K562 (cell line): ENCODE results near the gene E2F1. TPM values are rescaled to one million over a fixed set of nuclear protein-coding genes. Genes with fewer than 3 reads are reported as not detected.

Experiments
- C11orf30 ChIP-seq: fragments of 450-650 bp; IDR thresholded peaks from 2 replicates; pipeline ENCODE4 v1.6.1; 2016; ENCODE audit warnings: low read depth, mild to moderate bottlenecking
- CHD1 ChIP-seq: fragments of 200-600 bp; sonication (generic); IDR thresholded peaks from one replicate; pipeline ENCODE4 v1.6.1; 2012; ENCODE audit warnings: mild to moderate bottlenecking, moderate library complexity, low read length, inconsistent platforms
- CREB1 ChIP-seq, 2 experiments: sonication (generic) in 1 of 2; formaldehyde crosslinking in 1 of 2; IDR thresholded peaks; 2 replicates each; pipeline versions ENCODE4 v1.6.1 to v1.8.0; 2012 to 2022; ENCODE audit warnings: inconsistent platforms in 1 of 2, mild to moderate bottlenecking in 1 of 2, missing genetic modification reagents in 1 of 2, moderate library complexity in 1 of 2
- CREM ChIP-seq: IDR thresholded peaks from 2 replicates; pipeline ENCODE4 v1.6.1; 2014; ENCODE audit warnings: antibody characterized with exemption, low read depth
- DACH1 ChIP-seq: fragments of 450-650 bp; IDR thresholded peaks from 2 replicates; pipeline ENCODE4 v1.6.1; 2018; ENCODE audit not compliant: partially characterized antibody
- HDAC1 ChIP-seq, 2 experiments: fragments of 450-650 bp; IDR thresholded peaks; 2 replicates each; pipeline ENCODE4 v1.6.1; 2016 to 2017; ENCODE audit warnings: inconsistent platforms in 1 of 2, mild to moderate bottlenecking in 1 of 2, moderate library complexity in 1 of 2
- LEF1 ChIP-seq: fragments of 450-650 bp; IDR thresholded peaks from 2 replicates; pipeline ENCODE4 v1.6.1; 2016; ENCODE audit warnings: mild to moderate bottlenecking
- MAX ChIP-seq: sonication (generic); formaldehyde crosslinking; IDR thresholded peaks from 2 replicates; pipeline ENCODE4 v1.9.0; 2022; ENCODE audit warnings: mild to moderate bottlenecking, missing genetic modification reagents
- MEIS2 ChIP-seq: fragments of 450-650 bp; IDR thresholded peaks from 2 replicates; pipeline ENCODE4 v1.6.1; 2014; ENCODE audit warnings: mild to moderate bottlenecking; ENCODE audit not compliant: partially characterized antibody
- PHF20 ChIP-seq: fragments of 450-650 bp; IDR thresholded peaks from 2 replicates; pipeline ENCODE4 v1.6.1; 2018; ENCODE audit not compliant: partially characterized antibody
- PRMT5 ChIP-seq: sonication (generic); formaldehyde crosslinking; IDR thresholded peaks from 2 replicates; pipeline ENCODE4 v1.5.0; 2020; ENCODE audit warnings: missing genetic modification reagents
- RBBP5 ChIP-seq: fragments of 200-600 bp; sonication (generic); IDR thresholded peaks from 2 replicates; pipeline ENCODE4 v1.6.1; 2012; ENCODE audit warnings: borderline replicate concordance, mild to moderate bottlenecking, low read length, control low read depth, inconsistent platforms; ENCODE audit not compliant: insufficient read depth, poor library complexity, severe bottlenecking
- RBFOX2 ChIP-seq: fragments of 200-400 bp; formaldehyde crosslinking; IDR thresholded peaks from 2 replicates; pipeline ENCODE4 v1.6.1; 2017; ENCODE audit warnings: low read depth, mild to moderate bottlenecking, low read length, moderate library complexity
- SIN3B ChIP-seq: fragments of 450-650 bp; IDR thresholded peaks from 2 replicates; pipeline ENCODE4 v1.6.1; 2017; ENCODE audit warnings: low read depth, mild to moderate bottlenecking, moderate library complexity
- SP1 ChIP-seq: sonication (generic); formaldehyde crosslinking; IDR thresholded peaks from 2 replicates; pipeline ENCODE4 v1.8.1; 2022; ENCODE audit warnings: mild to moderate bottlenecking, missing genetic modification reagents
- TBP ChIP-seq: optimal IDR thresholded peaks from 2 replicates; pipeline ENCODE3; 2011; ENCODE audit warnings: low read depth, low read length, improper control_type of control experiment
- TFAP4 ChIP-seq: sonication (generic); formaldehyde crosslinking; IDR thresholded peaks from 2 replicates; pipeline ENCODE4 v1.8.0; 2022; ENCODE audit warnings: missing genetic modification reagents, mild to moderate bottlenecking, moderate library complexity, borderline replicate concordance
- TGIF2 ChIP-seq: sonication (generic); formaldehyde crosslinking; IDR thresholded peaks from 2 replicates; pipeline ENCODE4 v1.8.1; 2022; ENCODE audit warnings: mild to moderate bottlenecking, missing genetic modification reagents, moderate library complexity
- VEZF1 ChIP-seq: fragments of 200-800 bp; sonication (Bioruptor generic); IDR thresholded peaks from 2 replicates; pipeline ENCODE4 v1.6.1; 2017; ENCODE audit warnings: missing genetic modification characterization, missing compliant biosample characterization
- polyA plus RNA-seq, 8 experiments: library from polyadenylated mRNA; depleted of rRNA in 4 of 8; stranded (reverse) in 5 of 8; unstranded in 3 of 8; fragments of >200 nt; fragmentation: Nextera tagmentation in 2 of 8; fragmentation: Illumina TruSeq in 1 of 8; extraction: Ambion mirVana in 2 of 8; extraction: Trizol in 1 of 8; gene quantifications; 2 replicates each; pipeline versions ENCODE4 v1.2.1 to v1.2.3, GENCODE V29; 2011 to 2014; ENCODE audit warnings: inconsistent platforms in 1 of 8, missing spikeins in 1 of 8
- total RNA-seq, 7 experiments: library from RNA; depleted of rRNA in 6 of 7; stranded (reverse); fragments of >200 nt in 6 of 7; fragmentation: Illumina TruSeq in 2 of 7; extraction: Trizol in 2 of 7; gene quantifications; 2 replicates each; pipeline versions ENCODE4 v1.2.1 to v1.2.3, GENCODE V29; 2011 to 2021; ENCODE audit warnings: low replicate concordance in 1 of 7
- TF ChIP-seq, protein P1 (sequence below): fragments of 450-650 bp; IDR thresholded peaks from 2 replicates; pipeline ENCODE4 v1.6.1; 2016; ENCODE audit warnings: mild to moderate bottlenecking
- TF ChIP-seq, protein P2 (sequence below): fragments of 450-650 bp; IDR thresholded peaks from 2 replicates; pipeline ENCODE4 v1.6.1; 2016; ENCODE audit warnings: antibody characterized with exemption

The E2F1 gene
- total and polyA plus RNA-seq, 9 of the 15 experiments (the other 6 are each of a cell fraction or from before 2014, with no cell fraction given) = 0.14 to 30.6 (median 13.1) TPM

GRCh38 chr20:33719989-33720709 is 34.0 kb upstream of the E2F1 start, which contains the start of gene PXMP4 (continued):
- peak; percentile 91 for TF ChIP-seq RBBP5
- TF ChIP-seq, protein P1, sequence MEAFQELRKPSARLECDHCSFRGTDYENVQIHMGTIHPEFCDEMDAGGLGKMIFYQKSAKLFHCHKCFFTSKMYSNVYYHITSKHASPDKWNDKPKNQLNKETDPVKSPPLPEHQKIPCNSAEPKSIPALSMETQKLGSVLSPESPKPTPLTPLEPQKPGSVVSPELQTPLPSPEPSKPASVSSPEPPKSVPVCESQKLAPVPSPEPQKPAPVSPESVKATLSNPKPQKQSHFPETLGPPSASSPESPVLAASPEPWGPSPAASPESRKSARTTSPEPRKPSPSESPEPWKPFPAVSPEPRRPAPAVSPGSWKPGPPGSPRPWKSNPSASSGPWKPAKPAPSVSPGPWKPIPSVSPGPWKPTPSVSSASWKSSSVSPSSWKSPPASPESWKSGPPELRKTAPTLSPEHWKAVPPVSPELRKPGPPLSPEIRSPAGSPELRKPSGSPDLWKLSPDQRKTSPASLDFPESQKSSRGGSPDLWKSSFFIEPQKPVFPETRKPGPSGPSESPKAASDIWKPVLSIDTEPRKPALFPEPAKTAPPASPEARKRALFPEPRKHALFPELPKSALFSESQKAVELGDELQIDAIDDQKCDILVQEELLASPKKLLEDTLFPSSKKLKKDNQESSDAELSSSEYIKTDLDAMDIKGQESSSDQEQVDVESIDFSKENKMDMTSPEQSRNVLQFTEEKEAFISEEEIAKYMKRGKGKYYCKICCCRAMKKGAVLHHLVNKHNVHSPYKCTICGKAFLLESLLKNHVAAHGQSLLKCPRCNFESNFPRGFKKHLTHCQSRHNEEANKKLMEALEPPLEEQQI = peak; percentile 94
- TF ChIP-seq TFAP4 (CRISPR knock-in tag) = peak; percentile 99
- TF ChIP-seq TGIF2 (CRISPR knock-in tag) = peak; percentile 91; the same call in 1 of the 2 replicates
- peak; percentile 53 for TF ChIP-seq MEIS2
- TF ChIP-seq CHD1 = no peak
- no peak for TF ChIP-seq LEF1
- TF ChIP-seq HDAC1 (IDR thresholded peaks at IDR 0.05) = peak in 1 of 2 experiments; percentile 85; a peak in 2 of 4 replicates
- peak; percentile 79 for TF ChIP-seq C11orf30
- TF ChIP-seq SIN3B = peak; percentile 68; the same call in 1 of the 2 replicates
- TF ChIP-seq RBFOX2 = peak; percentile 84
- peak; percentile 82 for TF ChIP-seq CREM
- peak; percentile 55 for TF ChIP-seq DACH1
- TF ChIP-seq TBP = peak; percentile 39
- no peak for TF ChIP-seq PRMT5 (CRISPR knock-in tag)
- TF ChIP-seq PHF20 = peak; percentile 64
- TF ChIP-seq VEZF1 (CRISPR knock-in tag) = peak; percentile 71
- peak; percentile 83 for TF ChIP-seq SP1 (CRISPR knock-in tag)
- TF ChIP-seq CREB1 (IDR thresholded peaks at IDR 0.05) = no peak; the same call in 1 of the 2 replicates
- peak; percentile 78; the same call in 1 of the 2 replicates for TF ChIP-seq CREB1 (CRISPR knock-in tag; IDR thresholded peaks at IDR 0.05)
- TF ChIP-seq, protein P2, sequence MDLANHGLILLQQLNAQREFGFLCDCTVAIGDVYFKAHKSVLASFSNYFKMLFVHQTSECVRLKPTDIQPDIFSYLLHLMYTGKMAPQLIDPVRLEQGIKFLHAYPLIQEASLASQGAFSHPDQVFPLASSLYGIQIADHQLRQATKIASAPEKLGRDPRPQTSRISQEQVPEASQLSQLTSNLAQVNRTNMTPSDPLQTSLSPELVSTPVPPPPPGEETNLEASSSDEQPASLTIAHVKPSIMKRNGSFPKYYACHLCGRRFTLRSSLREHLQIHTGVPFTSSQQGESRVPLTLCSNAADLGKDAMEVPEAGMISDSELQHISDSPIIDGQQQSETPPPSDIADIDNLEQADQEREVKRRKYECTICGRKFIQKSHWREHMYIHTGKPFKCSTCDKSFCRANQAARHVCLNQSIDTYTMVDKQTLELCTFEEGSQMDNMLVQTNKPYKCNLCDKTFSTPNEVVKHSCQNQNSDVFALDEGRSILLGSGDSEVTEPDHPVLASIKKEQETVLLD = peak; percentile 73; the same call in 1 of the 2 replicates
- TF ChIP-seq MAX (CRISPR knock-in tag) = peak; percentile 92
